ENCODE data around the gene CCDC85B.

CCDC85B gene

DNA sequence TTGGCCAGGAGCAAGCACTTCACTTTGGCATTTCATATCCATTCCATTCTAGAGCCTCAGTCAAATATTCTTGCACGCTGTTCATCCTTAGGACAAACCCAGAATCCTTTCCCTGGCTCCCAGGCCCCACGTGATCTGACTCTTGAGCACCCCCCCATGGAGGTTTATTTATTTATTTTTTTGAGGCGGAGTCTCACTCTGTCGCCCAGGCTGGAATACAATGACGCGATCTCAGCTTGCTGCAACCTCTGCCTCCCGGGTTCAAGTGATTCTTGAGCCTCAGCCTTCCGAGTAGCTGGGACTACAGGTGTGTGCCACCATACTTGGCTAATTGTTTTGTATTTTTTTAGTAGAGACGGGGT is 42.1 kb downstream of the CCDC85B start:
- no peak for DNase-seq (ENCODE audit: low read depth in 3 of 3)

DNA sequence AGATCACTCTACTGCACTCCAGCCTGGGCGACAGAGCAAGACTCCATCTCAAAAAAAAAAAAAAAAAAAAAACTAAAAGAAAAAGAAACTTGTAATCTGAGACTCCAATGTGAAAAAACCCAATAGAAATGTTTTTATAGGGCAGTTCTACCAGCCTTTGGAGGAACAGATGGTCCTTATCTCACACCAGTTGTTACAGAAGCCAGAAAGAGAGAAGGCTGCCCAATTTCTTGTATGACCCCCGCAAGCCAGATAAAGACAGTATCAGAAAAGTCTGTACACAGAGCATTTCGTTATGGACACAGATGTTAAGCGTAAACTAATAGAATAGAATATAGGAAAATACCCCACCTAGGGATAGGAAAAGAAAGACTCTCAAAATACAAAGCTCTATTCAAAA is 43.5 kb downstream of the CCDC85B start:
- DNase-seq (ENCODE audit: low read depth in 3 of 3): no peak

DNA sequence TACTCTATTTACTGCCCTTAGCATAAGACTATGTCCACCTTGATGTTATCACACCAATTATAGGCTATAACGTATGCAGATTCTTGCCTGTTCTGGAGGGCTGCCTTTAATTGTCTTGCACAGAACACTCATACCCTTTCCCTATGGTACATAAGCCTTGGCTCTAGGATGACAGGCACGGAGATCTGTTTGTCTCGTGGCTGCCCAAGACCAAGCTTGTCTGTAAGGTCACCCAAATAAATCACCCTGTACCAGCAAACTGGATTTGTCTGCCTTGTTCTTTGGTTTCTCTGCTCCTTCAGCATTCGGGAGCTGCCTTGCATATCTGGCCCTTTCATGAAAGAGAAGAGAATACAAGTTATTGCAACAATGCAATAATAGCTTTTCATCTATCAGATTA is 47.3 kb downstream of the CCDC85B start:
- no peak for DNase-seq (ENCODE audit: low read depth in 3 of 3)

Data from stimulated activated CD4-positive, alpha-beta T cell treated with anti-CD3 and anti-CD28 coated beads, TNF-alpha, amount 100 ng/mL, for 4 hours (primary cell).